ENCODE results near the gene UBR3.

- no peak for TF ChIP-seq POLR2A (IDR thresholded peaks at IDR 0.05; ENCODE audit: low read depth, low read length)
- TF ChIP-seq POLR2AphosphoS5 (IDR thresholded peaks at IDR 0.05; ENCODE audit: low read depth, low read length), result no peak
- TF ChIP-seq TAF1 (IDR thresholded peaks at IDR 0.05; ENCODE audit: low read depth, low read length), result no peak
- TF ChIP-seq POU2F2 (IDR thresholded peaks at IDR 0.05; ENCODE audit: low read depth, low read length), result no peak
- TF ChIP-seq SPI1 (IDR thresholded peaks at IDR 0.05; ENCODE audit: low read depth, low read length), result no peak
- no peak for TF ChIP-seq PAX5 (IDR thresholded peaks at IDR 0.05; ENCODE audit: insufficient read depth, low read length, severe bottlenecking)
Measured at GRCh38 chr2:169966454-169966853, 139.2 kb downstream of the UBR3 start.

Measured in GM12891 (cell line).